Measurements from ENCODE around the gene PLCB3. TPM values are rescaled to one million over a fixed set of nuclear protein-coding genes. Genes with fewer than 3 reads are reported as not detected.
A peak's percentile ranks its signal among the peaks of the same experiment; 100 is the strongest.

Gene PLCB3
- total RNA-seq, 1 donor from 2014 or later: 48.7 TPM

- peaks cover 22% of the 10 kb centered on the region for H3K36me3 Mint-ChIP-seq (ENCODE audit: low read depth, unreplicated experiment)
- FAIRE-seq (no peak), DNase-seq (ENCODE audit: low read depth) (no peak)
- peaks cover 21% of the 10 kb centered on the region for H3K4me1 Mint-ChIP-seq (ENCODE audit: low read depth, unreplicated experiment)
- Histone ChIP-seq H3K4me3 (ENCODE audit: insufficient read depth, low read depth, low read length) (no peak within 1 kb of the TSS), H3K4me2 (ENCODE audit: low read length) (peak within 1 kb of the TSS; percentile 75), H3K4me1 (ENCODE audit: insufficient read depth, low read length) (peaks cover 25% of the 10 kb centered on the region), H3K27me3 (ENCODE audit: insufficient read depth, low read length) (no peaks in the 10 kb centered on the region), H3K9me3 (ENCODE audit: insufficient read depth, low read depth, low read length) (no peaks in the 10 kb centered on the region), H3K27ac (ENCODE audit: low read depth, low read length) (peak within 1 kb of the TSS; percentile 65), H4K20me1 (ENCODE audit: insufficient read depth, low read length) (peaks cover 25% of the 10 kb centered on the region), H3K9ac (ENCODE audit: low read length) (peak within 1 kb of the TSS; percentile 38), H2AFZ (ENCODE audit: low read depth, low read length) (no peak within 1 kb of the TSS), H3K79me2 (ENCODE audit: insufficient read depth, low read length) (no peaks in the 10 kb centered on the region), H3K36me3 (ENCODE audit: insufficient read depth, low read length) (peaks cover 27% of the 10 kb centered on the region)
- H3K4me3 Mint-ChIP-seq (ENCODE audit: unreplicated experiment): no peak within 1 kb of the TSS
- no peak for TF ChIP-seq EZH2 (IDR thresholded peaks at IDR 0.05; ENCODE audit: insufficient read depth, low read length)
- no peak for TF ChIP-seq CTCF (IDR thresholded peaks at IDR 0.05; ENCODE audit: insufficient read depth, low read depth, low read length)
- H3K9me3 Mint-ChIP-seq (ENCODE audit: unreplicated experiment): no peaks in the 10 kb centered on the region
- H3K27ac Mint-ChIP-seq (ENCODE audit: unreplicated experiment): peak within 1 kb of the TSS; percentile 78
- no peaks in the 10 kb centered on the region for H3K27me3 Mint-ChIP-seq (ENCODE audit: low read depth, unreplicated experiment)
These were observed 44.7 kb upstream of the PLCB3 start, which contains the start of gene FERMT3 for GRCh38 chr11:64206457-64207255. TSS of gene FERMT3 (plus strand) at chr11:64206721. CDS start at chr11:64207365, 644 bp downstream.

- peak; percentile 73 for DNase-seq (ENCODE audit: low read depth)
- Mint-ChIP-seq H3K4me3 (ENCODE audit: unreplicated experiment) (no peak overlapping the region), H3K27me3 (ENCODE audit: low read depth, unreplicated experiment) (no peaks in the 10 kb centered on the region), H3K36me3 (ENCODE audit: low read depth, unreplicated experiment) (peaks cover 21% of the 10 kb centered on the region), H3K9me3 (ENCODE audit: unreplicated experiment) (no peaks in the 10 kb centered on the region), H3K27ac (ENCODE audit: unreplicated experiment) (peak overlapping the region; percentile 78), H3K4me1 (ENCODE audit: low read depth, unreplicated experiment) (peaks cover 17% of the 10 kb centered on the region)
- Histone ChIP-seq H3K79me2 (ENCODE audit: insufficient read depth, low read length) (no peaks in the 10 kb centered on the region), H3K9ac (ENCODE audit: low read length) (peak overlapping the region; percentile 38), H3K4me1 (ENCODE audit: insufficient read depth, low read length) (peaks cover 25% of the 10 kb centered on the region), H3K36me3 (ENCODE audit: insufficient read depth, low read length) (peaks cover 21% of the 10 kb centered on the region), H3K27me3 (ENCODE audit: insufficient read depth, low read length) (no peaks in the 10 kb centered on the region), H3K9me3 (ENCODE audit: insufficient read depth, low read depth, low read length) (no peaks in the 10 kb centered on the region), H3K27ac (ENCODE audit: low read depth, low read length) (peak overlapping the region; percentile 65), H4K20me1 (ENCODE audit: insufficient read depth, low read length) (peaks cover 20% of the 10 kb centered on the region), H2AFZ (ENCODE audit: low read depth, low read length) (peak overlapping the region; percentile 30), H3K4me3 (ENCODE audit: insufficient read depth, low read depth, low read length) (no peak overlapping the region), H3K4me2 (ENCODE audit: low read length) (peak overlapping the region; percentile 75)
- no peak for FAIRE-seq
- no peak for TF ChIP-seq CTCF (IDR thresholded peaks at IDR 0.05; ENCODE audit: insufficient read depth, low read depth, low read length)
- no peak for TF ChIP-seq EZH2 (IDR thresholded peaks at IDR 0.05; ENCODE audit: insufficient read depth, low read length)
These were observed 43.9 kb upstream of the PLCB3 start for GRCh38 chr11:64207256-64208085.

Data from astrocyte (in vitro differentiated cells and primary cell).